Hepatocyte (in vitro differentiated cells): Measurements from ENCODE around the gene RNF144B.

ENCODE experiments used
- CTCF ChIP-seq: fragments of 200-600 bp; sonication (generic); IDR thresholded peaks from 2 replicates; pipeline ENCODE4 v1.5.1; 2016; ENCODE audit warnings: antibody characterized with exemption, mild to moderate bottlenecking; ENCODE audit not compliant: poor library complexity
- EZH2 ChIP-seq: fragments of 200-600 bp; sonication (generic); IDR thresholded peaks from 2 replicates; pipeline ENCODE4 v1.6.1; 2016; ENCODE audit warnings: antibody characterized with exemption, mild to moderate bottlenecking, borderline replicate concordance
- EZH2phosphoT487 ChIP-seq: fragments of 200-600 bp; sonication (generic); IDR thresholded peaks from one replicate; pipeline ENCODE4 v1.6.1; 2018; ENCODE audit warnings: antibody characterized with exemption, mild to moderate bottlenecking, low read depth, moderate library complexity; ENCODE audit not compliant: unreplicated experiment, severe bottlenecking

- TF ChIP-seq EZH2 (no peak), CTCF (no peak), EZH2phosphoT487 (no peak)
Measured at GRCh38 chr6:18371010-18371409, 16.1 kb upstream of the RNF144B start.
